Skin of body (tissue), 2 donors: ENCODE data around the gene SETDB1. TPM values are rescaled to one million over a fixed set of nuclear protein-coding genes. Genes with fewer than 3 reads are reported as not detected.
"Not testable (repeated sequence)": the region's sequence is repeated elsewhere in the genome, so short reads cannot be mapped to it uniquely, and the experiment has no call there.

Experiments used
- DNase-seq: peaks from one replicate; lab custom pipeline; 2025; lab: John Stamatoyannopoulos, UW
- total RNA-seq: library from RNA; depleted of rRNA; stranded (reverse); fragments of >200 nt; gene quantifications from one replicate; pipeline ENCODE4 v1.2.3, GENCODE V29; 2014

The SETDB1 gene
- 36.5 TPM for total RNA-seq

DNA sequence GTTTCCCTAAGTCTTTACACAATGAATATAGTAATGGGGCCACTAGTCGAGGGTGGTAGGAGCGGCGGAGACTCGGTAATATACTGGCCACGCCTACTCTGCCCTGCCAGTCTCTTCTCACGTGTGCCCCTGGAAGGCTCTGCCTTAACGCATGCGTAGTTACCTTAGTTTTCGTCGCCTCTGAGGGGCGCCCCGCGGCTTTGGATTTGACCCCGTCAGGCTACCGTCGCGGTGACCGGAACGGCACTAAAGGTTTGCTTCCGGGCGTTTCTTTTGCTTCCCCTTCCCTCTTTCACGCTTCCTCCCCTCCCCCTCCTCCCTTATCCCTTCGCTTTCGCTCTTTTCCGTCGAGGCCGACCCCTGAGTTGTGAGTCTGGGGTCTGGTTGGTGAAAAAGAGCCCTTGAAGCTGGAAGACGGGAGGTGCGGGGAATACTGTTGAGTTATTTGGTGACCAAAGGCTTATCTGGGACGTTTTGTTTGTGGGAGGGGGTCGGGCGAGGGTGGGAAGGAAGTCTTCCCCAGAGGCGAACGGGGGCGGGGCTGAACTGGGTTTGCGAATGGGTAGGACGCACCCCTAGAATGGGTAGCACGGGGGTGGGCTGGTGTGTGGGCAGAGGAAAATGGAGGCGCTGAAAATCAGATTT lies at the start of gene SETDB1:
SETDB1 (plus strand) TSS at position 267 of the 645 bp plus-strand sequence. CDS start 1,352 bp downstream, outside the sequence.
- DNase-seq = peak; percentile 96

DNA sequence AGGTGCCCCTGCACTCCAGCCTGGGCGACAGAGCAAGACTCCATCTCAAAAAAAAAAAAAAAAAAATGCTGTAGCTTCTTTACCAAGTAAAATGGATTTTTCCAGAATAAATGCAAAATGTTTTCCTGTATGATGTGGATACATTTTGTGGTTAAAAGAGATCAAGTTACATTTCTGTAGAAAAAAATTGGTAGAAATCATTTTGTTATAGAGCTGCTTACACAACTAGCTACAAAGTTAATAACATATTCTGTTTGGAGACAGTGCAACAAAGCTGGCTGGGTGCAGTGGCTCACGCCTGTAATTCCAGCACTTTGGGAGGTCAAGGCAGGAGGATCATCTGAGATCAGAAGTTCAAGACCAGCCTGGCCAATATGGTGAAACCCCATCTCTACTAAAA lies 47.2 kb upstream of the SETDB1 start:
- DNase-seq = not testable (repeated sequence)

DNA sequence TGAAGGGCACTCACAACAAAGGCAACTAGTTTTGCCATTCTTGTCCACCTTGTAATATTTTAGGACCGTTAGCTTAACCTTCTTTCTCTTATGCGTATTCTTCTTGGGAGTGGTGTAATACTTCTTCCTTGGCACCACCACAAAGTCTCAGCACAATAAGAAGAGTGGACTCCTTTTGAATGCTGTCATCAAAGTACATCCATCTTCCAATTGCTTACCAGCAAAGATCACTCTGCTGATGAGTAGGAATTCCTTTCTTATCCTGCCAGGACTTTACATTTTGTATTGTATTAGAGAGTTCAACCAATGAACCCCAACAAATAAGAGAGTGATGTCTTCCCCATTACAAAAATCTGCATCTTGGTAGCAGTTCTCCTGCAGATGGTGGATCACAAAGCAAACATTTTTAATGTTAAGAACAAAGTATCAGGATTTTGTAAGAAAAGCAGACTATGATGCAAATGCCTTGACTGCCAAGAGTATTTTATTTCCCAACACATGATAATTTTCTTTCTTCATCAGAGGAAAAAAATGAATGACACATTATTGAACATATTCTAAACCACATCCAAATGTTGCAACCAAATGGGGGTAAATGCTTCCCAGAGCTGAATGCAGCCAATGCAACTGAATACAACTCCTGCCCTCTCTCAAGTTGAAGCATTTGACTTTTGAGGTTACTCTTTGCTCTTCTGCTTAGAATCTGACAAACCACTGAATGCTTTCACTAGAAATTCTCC lies 44.7 kb upstream of the SETDB1 start:
- peak; percentile 95 for DNase-seq

- DNase-seq = not testable (repeated sequence)
Measured at GRCh38 chr1:150883121-150883520, 43.0 kb upstream of the SETDB1 start.

DNA sequence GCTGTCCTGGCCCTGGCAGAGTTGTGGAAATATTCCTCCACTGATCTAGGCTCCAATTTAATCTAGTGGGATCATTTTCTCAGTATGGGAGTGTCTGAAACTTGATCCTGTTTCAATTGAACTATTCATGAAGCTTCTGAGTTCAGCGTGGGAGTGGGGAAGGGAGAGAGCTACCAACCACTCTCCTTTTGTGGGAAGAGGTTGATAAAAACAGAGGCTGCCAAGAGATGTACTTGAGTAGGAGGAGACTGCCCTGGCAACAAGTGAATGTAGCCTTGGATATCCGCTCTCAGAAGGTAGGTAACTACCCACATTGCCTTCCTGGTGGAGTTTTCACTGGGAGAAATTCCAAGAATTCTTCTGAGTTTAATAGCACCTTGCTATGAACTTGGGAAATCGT lies 39.1 kb upstream of the SETDB1 start, which contains the start of gene CTXND2:
CTXND2 (plus strand) TSS at position 119 of the 400 bp plus-strand sequence. CDS start 25,179 bp downstream, outside the sequence.
- DNase-seq = no peak

GRCh38 chr1:150888727-150889126 lies 37.4 kb upstream of the SETDB1 start:
- DNase-seq = no peak

GRCh38 chr1:150890033-150890416 lies 36.1 kb upstream of the SETDB1 start:
- DNase-seq = no peak

DNA sequence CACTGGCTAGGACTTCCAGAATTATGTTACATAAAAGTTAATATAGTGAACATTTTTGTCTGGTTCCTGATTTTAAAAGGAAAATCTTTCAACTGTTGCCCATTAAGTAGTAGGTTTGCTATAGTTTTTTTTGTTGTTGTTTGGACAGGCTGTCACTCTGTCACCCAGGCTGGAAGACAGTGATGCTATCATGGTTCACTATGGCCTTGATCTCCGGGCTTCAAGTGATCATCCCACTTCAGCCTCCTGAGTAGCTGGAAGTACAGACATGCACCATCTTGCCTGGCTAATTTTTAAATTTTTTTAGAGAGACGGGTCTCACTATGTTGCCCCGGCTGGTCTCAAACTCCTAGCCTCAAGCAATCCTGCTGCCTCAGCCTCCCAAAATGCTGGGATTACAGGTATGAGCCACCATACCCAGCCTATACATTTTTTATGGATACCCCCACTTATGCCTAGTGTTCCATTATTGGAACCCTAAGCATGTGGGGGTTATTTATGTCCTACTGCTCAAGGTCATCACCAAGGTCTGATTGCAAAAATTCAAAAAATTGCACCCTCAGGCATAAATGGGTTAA lies 32.7 kb upstream of the SETDB1 start:
- DNase-seq = no peak

- DNase-seq = no peak
Measured at GRCh38 chr1:150895618-150896017, 30.5 kb upstream of the SETDB1 start.

DNA sequence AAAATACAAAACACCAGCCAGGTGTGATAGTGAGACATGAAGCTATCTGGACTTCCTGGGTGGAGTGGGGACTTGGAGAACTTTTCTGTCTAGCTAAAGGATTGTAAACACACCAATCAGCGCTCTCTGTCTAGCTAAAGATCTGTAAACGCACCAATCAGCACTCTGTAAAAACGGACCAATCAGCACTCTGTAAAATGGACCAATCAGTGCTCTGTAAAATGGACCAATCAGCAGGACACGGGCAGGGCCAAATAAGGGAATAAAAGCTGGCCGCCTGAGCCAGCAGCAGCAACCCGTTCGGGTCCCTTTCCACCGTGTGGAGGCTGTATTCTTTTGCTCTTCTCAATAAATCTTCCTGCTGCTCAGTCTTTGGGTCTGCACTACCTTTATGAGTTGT lies 26.4 kb upstream of the SETDB1 start:
- DNase-seq = not testable (repeated sequence)

GRCh38 chr1:150902346-150902745 lies 23.8 kb upstream of the SETDB1 start:
- no peak for DNase-seq

- no peak for DNase-seq
Measured at GRCh38 chr1:150902751-150903150, 23.4 kb upstream of the SETDB1 start.

GRCh38 chr1:150905301-150905700 lies 20.9 kb upstream of the SETDB1 start:
- no peak for DNase-seq

DNA sequence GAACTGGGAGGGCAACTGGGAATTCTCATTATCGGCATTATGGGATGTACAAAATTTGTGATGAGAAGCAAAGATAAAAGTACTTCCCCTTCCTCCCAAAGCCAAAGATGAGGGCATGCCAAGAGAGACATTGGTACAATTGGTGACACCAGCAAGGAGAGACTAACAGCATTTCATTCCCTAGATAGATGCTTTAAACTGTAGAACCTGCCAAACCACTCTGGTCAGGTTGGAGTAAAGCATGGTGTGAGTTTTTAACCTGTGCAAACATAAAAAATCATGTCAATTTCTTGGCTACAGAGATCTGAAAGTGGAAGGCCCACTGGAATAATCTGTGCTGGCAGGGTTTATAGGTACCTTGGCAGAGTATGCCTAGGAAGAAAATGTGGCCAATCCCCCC lies 19.8 kb upstream of the SETDB1 start:
- no peak for DNase-seq

DNA sequence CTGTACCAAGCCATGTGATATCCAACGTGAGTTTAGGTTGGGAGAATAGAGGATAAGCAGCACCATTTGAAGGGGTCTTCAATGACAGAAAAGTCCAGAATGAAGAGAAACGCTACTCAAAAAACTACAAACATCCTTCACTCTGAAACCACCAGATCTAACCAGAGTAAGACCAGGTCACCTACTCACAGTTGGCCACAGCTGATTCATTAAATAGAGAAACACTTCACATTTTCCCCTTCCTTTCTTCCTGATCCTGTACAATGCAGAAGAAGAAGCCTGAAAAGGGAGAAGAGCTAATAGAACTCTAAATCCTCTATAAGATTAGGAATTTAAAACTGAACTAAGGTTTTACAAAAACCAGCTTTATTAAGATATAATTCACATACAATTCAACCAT lies 19.4 kb upstream of the SETDB1 start:
- no peak for DNase-seq

- DNase-seq = no peak
Measured at GRCh38 chr1:150909585-150910180, 16.5 kb upstream of the SETDB1 start.

GRCh38 chr1:150912623-150913022 lies 13.5 kb upstream of the SETDB1 start:
- DNase-seq = no peak

DNA sequence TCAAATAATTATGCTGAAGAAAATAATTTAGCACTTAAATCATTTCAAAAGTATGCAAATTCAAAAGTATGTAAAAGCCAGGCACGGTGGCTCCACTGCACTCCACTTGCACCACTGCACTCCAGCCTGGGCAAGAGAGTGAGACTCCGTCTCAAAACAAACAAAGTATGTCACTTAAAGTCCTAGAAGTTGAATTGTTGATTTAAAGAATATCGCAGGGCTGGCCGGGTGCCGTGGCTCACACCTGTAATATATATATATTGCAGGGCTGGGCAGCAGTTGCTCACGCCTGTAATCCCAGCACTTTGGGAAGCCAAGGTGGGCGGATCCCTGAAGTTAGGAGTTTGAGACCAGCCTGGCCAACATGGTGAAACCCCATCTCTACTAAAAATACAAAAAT lies 8.8 kb upstream of the SETDB1 start:
- no peak for DNase-seq

GRCh38 chr1:150922519-150922975 lies 3.6 kb upstream of the SETDB1 start:
- DNase-seq = peak; percentile 24

DNA sequence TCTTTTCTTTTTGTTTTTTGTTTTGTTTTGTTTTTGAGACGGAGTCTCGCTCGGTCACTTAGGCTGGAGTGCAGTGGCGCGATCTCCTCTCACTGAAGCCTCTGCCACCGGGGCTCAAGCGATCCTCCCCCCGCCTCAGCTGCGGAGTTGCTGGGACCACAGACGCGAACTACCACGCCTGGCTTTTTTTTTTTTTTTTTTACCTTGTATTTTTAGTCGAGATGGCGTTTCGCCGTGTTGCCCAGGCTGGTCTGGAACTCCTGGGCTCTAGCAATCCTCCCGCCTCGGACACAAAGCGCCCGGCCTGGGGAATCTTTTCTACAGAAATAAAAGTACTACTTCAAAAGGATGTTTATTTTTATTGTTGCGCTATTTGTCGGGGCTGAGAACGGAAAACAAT lies 1.1 kb upstream of the SETDB1 start:
- DNase-seq = no peak

GRCh38 chr1:150927624-150928023 lies 1.5 kb downstream of the SETDB1 start:
- no peak for DNase-seq

GRCh38 chr1:150928286-150928685 lies 2.1 kb downstream of the SETDB1 start:
- DNase-seq = no peak
